BJ (cell line): ENCODE measurements around the gene TIAM2. TPM values are rescaled to one million over a fixed set of nuclear protein-coding genes. Genes with fewer than 3 reads are reported as not detected.

ENCODE experiments used
- CTCF ChIA-PET: fragments of 350-600 bp; formaldehyde crosslinking; extraction: SDS; loops from one replicate; lab custom pipeline; 2021; ENCODE audit warnings: antibody characterized with exemption, inconsistent platforms; lab: Yijun Ruan, JAX
- POLR2A ChIA-PET: fragments of 300-600 bp; sonication (Branson Sonifier 250); formaldehyde crosslinking; extraction: SDS; loops from one replicate; lab custom pipeline; 2021; ENCODE audit warnings: antibody characterized with exemption; lab: Charles Lee
- DNase-seq: peaks from one replicate; pipeline ENCODE4 v3.0.0-alpha.2; 2011; ENCODE audit warnings: low read depth
- H3K27me3 ChIP-seq: 2 replicates; pipeline ENCODE4 v1.6.0; 2011; ENCODE audit warnings: low read length; ENCODE audit not compliant: control insufficient read depth, insufficient read depth
- H3K36me3 ChIP-seq: 2 replicates; pipeline ENCODE4 v1.5.1; 2011; ENCODE audit warnings: low read length; ENCODE audit not compliant: control insufficient read depth, insufficient read depth
- H3K4me3 ChIP-seq: 2 replicates; pipeline ENCODE4 v1.5.1; 2011; ENCODE audit warnings: low read depth, mild to moderate bottlenecking, control low read depth, low read length
- polyA plus RNA-seq: library from polyadenylated mRNA; depleted of rRNA; stranded (reverse); fragments of >200 nt; gene quantifications from 2 replicates; pipeline ENCODE4 v1.2.3, GENCODE V29; 2011
- TF ChIP-seq, protein P1 (sequence below): IDR thresholded peaks from 2 replicates; pipeline ENCODE4 v1.5.1; 2011; ENCODE audit warnings: low read depth, mild to moderate bottlenecking, control low read depth, inconsistent platforms, low read length, moderate library complexity; ENCODE audit not compliant: insufficient read depth

The TIAM2 gene
- polyA plus RNA-seq, 1 experiment = 4.6 TPM

- TF ChIP-seq, protein P1, sequence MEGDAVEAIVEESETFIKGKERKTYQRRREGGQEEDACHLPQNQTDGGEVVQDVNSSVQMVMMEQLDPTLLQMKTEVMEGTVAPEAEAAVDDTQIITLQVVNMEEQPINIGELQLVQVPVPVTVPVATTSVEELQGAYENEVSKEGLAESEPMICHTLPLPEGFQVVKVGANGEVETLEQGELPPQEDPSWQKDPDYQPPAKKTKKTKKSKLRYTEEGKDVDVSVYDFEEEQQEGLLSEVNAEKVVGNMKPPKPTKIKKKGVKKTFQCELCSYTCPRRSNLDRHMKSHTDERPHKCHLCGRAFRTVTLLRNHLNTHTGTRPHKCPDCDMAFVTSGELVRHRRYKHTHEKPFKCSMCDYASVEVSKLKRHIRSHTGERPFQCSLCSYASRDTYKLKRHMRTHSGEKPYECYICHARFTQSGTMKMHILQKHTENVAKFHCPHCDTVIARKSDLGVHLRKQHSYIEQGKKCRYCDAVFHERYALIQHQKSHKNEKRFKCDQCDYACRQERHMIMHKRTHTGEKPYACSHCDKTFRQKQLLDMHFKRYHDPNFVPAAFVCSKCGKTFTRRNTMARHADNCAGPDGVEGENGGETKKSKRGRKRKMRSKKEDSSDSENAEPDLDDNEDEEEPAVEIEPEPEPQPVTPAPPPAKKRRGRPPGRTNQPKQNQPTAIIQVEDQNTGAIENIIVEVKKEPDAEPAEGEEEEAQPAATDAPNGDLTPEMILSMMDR = no peak
- DNase-seq = no peak
- Histone ChIP-seq H3K4me3 (no peak overlapping the region), H3K36me3 (no peaks in the 10 kb centered on the region), H3K27me3 (no peaks in the 10 kb centered on the region)
- ChIA-PET POLR2A (no interaction called here), CTCF (interaction anchor here (1.2 to 1.4 kb wide), 2 partner anchors 10 to 175 kb away, joined by 3 read pairs; no protein-coding TSS in a partner anchor)
Measured at GRCh38 chr6:154998855-154999254, 3.7 kb downstream of the TIAM2 start.

DNA sequence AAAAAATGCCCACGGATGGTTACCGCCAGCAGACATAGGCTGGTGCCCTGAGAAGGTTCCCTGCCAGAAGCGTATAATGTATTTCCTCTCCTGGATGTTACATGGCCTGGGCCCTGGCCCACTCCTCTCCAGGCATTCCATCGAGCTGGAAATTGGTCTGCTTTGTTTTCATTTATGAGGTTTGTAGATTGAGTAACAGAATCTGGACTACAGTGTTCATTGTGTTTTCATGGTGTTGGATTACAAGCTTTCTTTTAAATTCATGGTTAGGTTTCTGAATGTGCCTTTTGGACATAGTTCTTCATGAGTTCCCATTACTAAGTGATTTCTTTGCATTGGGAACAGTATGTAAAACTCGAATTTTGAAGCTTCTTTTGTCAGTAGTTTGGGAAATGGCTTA is 6.4 kb downstream of the TIAM2 start:
- CTCF ChIA-PET = interaction anchor here (0.6 to 1.5 kb wide), 4 partner anchors 16 to 176 kb away, joined by 3 to 5 read pairs (median 4); no protein-coding TSS in a partner anchor
- no peaks in the 10 kb centered on the region for H3K27me3 ChIP-seq
- no peak for DNase-seq
- POLR2A ChIA-PET = no interaction called here
- no peaks in the 10 kb centered on the region for H3K36me3 ChIP-seq
- TF ChIP-seq, protein P1 = no peak
- H3K4me3 ChIP-seq = no peak overlapping the region

DNA sequence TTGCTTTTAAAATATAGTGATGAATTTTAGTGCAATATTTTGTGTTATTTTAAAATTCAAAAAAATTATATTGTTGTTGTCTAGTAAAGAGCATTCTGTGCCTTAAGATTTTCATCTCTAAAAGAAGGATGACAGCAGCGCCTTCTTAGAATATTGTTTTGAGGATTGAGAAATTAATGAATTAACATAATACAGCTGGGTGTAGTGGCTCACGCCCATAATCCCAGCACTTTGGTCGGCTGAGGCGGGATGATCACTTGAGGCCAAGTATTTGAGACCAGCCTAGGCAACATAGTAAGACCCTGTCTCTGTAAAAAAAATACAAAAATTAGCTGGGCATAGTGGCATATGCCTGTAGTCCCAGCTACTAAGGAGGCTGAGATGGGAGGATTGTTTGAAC is 6.8 kb downstream of the TIAM2 start:
- no peak for DNase-seq
- H3K36me3 ChIP-seq = no peaks in the 10 kb centered on the region
- no peaks in the 10 kb centered on the region for H3K27me3 ChIP-seq
- ChIA-PET CTCF (interaction anchor here (0.6 to 1.5 kb wide), 4 partner anchors 16 to 175 kb away, joined by 3 to 5 read pairs (median 4); no protein-coding TSS in a partner anchor), POLR2A (no interaction called here)
- TF ChIP-seq, protein P1 = no peak
- H3K4me3 ChIP-seq = no peak overlapping the region

DNA sequence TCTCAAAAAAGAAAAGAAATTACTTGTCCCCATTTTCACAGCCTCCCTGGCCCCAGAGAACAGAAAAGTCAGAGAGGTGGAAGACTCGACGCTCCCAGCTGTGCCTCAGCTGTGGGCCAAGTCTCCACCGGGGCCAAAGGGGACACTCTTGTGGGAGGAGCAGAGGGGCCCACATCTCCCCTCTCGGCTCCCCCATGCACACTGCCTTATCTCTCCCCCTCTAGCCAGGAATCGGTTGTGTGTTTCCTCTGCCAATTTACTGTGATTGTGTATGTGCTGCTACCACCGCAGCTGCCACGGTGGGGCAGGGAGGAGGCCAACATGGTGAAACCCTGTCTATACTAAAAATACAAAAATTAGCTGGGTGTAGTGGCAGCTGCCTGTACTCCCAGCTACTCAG is 8.4 kb downstream of the TIAM2 start:
- DNase-seq = no peak
- no peaks in the 10 kb centered on the region for H3K36me3 ChIP-seq
- ChIA-PET POLR2A (no interaction called here), CTCF (interaction anchor here (1.2 kb wide), 1 partner anchor 9 kb away, joined by 3 read pairs; no protein-coding TSS in a partner anchor)
- H3K27me3 ChIP-seq = no peaks in the 10 kb centered on the region
- no peak overlapping the region for H3K4me3 ChIP-seq
- TF ChIP-seq, protein P1 = no peak

DNA sequence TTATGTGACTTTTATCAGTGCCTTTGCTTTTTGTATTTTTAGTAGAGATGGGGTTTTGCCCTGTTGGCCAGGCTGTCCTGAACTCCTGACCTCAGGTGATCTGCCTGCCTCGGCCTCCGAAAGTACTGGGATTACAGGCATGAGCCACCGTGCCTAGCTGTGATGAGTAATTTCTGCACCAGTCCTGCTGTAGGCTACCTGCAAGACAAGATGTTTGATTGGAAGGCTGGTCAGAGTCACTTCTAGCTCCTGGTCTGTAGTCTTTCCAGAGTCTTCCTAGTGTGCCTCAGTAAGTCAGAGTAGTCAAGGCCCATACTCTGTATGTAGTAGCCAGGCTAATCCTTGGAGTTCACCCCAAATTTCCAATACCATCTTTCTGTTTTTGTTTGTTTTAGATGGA is 8.9 kb downstream of the TIAM2 start:
- POLR2A ChIA-PET = no interaction called here
- DNase-seq = no peak
- CTCF ChIA-PET = interaction anchor here (1.2 kb wide), 1 partner anchor 8 kb away, joined by 3 read pairs; no protein-coding TSS in a partner anchor
- Histone ChIP-seq H3K36me3 (no peaks in the 10 kb centered on the region), H3K27me3 (no peaks in the 10 kb centered on the region), H3K4me3 (no peak overlapping the region)
- TF ChIP-seq, protein P1 = no peak
